ENCODE data around the gene CBR1.

Gene CBR1

GRCh38 chr21:36038701-36039497, 30.9 kb upstream of the CBR1 start:
- no peak for TF ChIP-seq ZNF274 (IDR thresholded peaks at IDR 0.05; ENCODE audit: low read depth, low read length)
- H3K4me3 ChIP-seq (ENCODE audit: low read length) = no peak overlapping the region

- no peak for TF ChIP-seq ZNF274 (IDR thresholded peaks at IDR 0.05; ENCODE audit: low read depth, low read length)
- no peak overlapping the region for H3K4me3 ChIP-seq (ENCODE audit: low read length)
Observed at GRCh38 chr21:36039861-36040260, 30.0 kb upstream of the CBR1 start.

GRCh38 chr21:36040389-36040788, 29.4 kb upstream of the CBR1 start:
- TF ChIP-seq ZNF274 (IDR thresholded peaks at IDR 0.05; ENCODE audit: low read depth, low read length) = no peak

GRCh38 chr21:36041910-36042309, 27.9 kb upstream of the CBR1 start:
- TF ChIP-seq ZNF274 (IDR thresholded peaks at IDR 0.05; ENCODE audit: low read depth, low read length) = no peak
- no peak overlapping the region for H3K4me3 ChIP-seq (ENCODE audit: low read length)

More at GRCh38 chr21:36040389-36040788, 29.4 kb upstream of the CBR1 start:
- H3K4me3 ChIP-seq (ENCODE audit: low read length) = no peak overlapping the region

- TF ChIP-seq ZNF274 (IDR thresholded peaks at IDR 0.05; ENCODE audit: low read depth, low read length) = no peak
- no peak overlapping the region for H3K4me3 ChIP-seq (ENCODE audit: low read length)
Observed at GRCh38 chr21:36044056-36044455, 25.8 kb upstream of the CBR1 start.

GRCh38 chr21:36045993-36046392, 23.8 kb upstream of the CBR1 start:
- no peak for TF ChIP-seq ZNF274 (IDR thresholded peaks at IDR 0.05; ENCODE audit: low read depth, low read length)
- H3K4me3 ChIP-seq (ENCODE audit: low read length) = no peak overlapping the region

- TF ChIP-seq ZNF274 (IDR thresholded peaks at IDR 0.05; ENCODE audit: low read depth, low read length) = no peak
Observed at GRCh38 chr21:36047139-36047538, 22.7 kb upstream of the CBR1 start.

GRCh38 chr21:36048357-36048756, 21.5 kb upstream of the CBR1 start:
- no peak for TF ChIP-seq ZNF274 (IDR thresholded peaks at IDR 0.05; ENCODE audit: low read depth, low read length)
- no peak overlapping the region for H3K4me3 ChIP-seq (ENCODE audit: low read length)

More at GRCh38 chr21:36047139-36047538, 22.7 kb upstream of the CBR1 start:
- H3K4me3 ChIP-seq (ENCODE audit: low read length) = no peak overlapping the region

GRCh38 chr21:36052860-36053714, 16.7 kb upstream of the CBR1 start:
- no peak overlapping the region for H3K4me3 ChIP-seq (ENCODE audit: low read length)
- TF ChIP-seq ZNF274 (IDR thresholded peaks at IDR 0.05; ENCODE audit: low read depth, low read length) = no peak

GRCh38 chr21:36053715-36054062, 16.1 kb upstream of the CBR1 start:
- no peak for TF ChIP-seq ZNF274 (IDR thresholded peaks at IDR 0.05; ENCODE audit: low read depth, low read length)
- H3K4me3 ChIP-seq (ENCODE audit: low read length) = no peak overlapping the region

GRCh38 chr21:36055551-36055950, 14.3 kb upstream of the CBR1 start:
- no peak for TF ChIP-seq ZNF274 (IDR thresholded peaks at IDR 0.05; ENCODE audit: low read depth, low read length)
- H3K4me3 ChIP-seq (ENCODE audit: low read length) = no peak overlapping the region

- no peak for TF ChIP-seq ZNF274 (IDR thresholded peaks at IDR 0.05; ENCODE audit: low read depth, low read length)
- peak overlapping the region; percentile 83 for H3K4me3 ChIP-seq (ENCODE audit: low read length)
Observed at GRCh38 chr21:36059823-36060158, 10.0 kb upstream of the CBR1 start.

- TF ChIP-seq ZNF274 (IDR thresholded peaks at IDR 0.05; ENCODE audit: low read depth, low read length) = no peak
- H3K4me3 ChIP-seq (ENCODE audit: low read length) = peak within 1 kb of the TSS; percentile 83
Observed at GRCh38 chr21:36060159-36060921, 9.5 kb upstream of the CBR1 start, which contains the start of gene SETD4. SETD4 (minus strand) TSS chr21:36060526; CDS start chr21:36058888, 1,638 bp downstream.

GRCh38 chr21:36061445-36061844, 8.4 kb upstream of the CBR1 start:
- TF ChIP-seq ZNF274 (IDR thresholded peaks at IDR 0.05; ENCODE audit: low read depth, low read length) = no peak
- no peak overlapping the region for H3K4me3 ChIP-seq (ENCODE audit: low read length)

Data from GM08714 (cell line).